Hindlimb muscle (tissue), 1 donor: ENCODE measurements around the gene RNF213. TPM values are rescaled to one million over a fixed set of nuclear protein-coding genes. Genes with fewer than 3 reads are reported as not detected.
"Not testable (repeated sequence)": the region's sequence is repeated elsewhere in the genome, so short reads cannot be mapped to it uniquely, and the experiment has no call there.

Source experiments
- DNase-seq: peaks from one replicate; pipeline ENCODE4 v3.0.0-alpha.2; 2013
- polyA plus RNA-seq: library from polyadenylated mRNA; unstranded; fragments of 120-200 nt; gene quantifications from one replicate; pipeline ENCODE4 v1.2.1, GENCODE V29; 2013; ENCODE audit not compliant: insufficient read length

RNF213 gene
- polyA plus RNA-seq, 1 donor: 40.0 TPM

DNA sequence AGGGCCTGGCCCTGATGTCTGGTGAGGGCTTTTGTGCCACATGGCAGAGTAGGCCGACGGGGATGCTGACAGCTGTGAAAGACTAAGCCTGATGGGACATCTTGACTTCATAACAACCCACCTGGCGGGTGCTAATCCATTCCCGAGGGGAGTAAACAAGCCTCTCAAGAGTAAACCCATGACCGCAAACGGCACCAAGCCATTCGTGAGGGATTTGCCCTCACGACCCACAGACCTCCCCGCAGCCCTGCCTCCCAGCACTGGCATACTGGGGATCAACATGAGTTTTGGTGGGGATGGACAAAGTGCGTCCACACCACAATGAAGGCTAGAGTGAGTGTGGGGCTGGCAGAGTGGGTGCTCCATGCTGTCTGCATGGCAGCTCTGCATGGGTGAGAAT lies 11.7 kb downstream of the RNF213 start:
- DNase-seq: no peak

- DNase-seq: no peak
Measured at GRCh38 chr17:80274331-80274730, 13.7 kb downstream of the RNF213 start.

DNA sequence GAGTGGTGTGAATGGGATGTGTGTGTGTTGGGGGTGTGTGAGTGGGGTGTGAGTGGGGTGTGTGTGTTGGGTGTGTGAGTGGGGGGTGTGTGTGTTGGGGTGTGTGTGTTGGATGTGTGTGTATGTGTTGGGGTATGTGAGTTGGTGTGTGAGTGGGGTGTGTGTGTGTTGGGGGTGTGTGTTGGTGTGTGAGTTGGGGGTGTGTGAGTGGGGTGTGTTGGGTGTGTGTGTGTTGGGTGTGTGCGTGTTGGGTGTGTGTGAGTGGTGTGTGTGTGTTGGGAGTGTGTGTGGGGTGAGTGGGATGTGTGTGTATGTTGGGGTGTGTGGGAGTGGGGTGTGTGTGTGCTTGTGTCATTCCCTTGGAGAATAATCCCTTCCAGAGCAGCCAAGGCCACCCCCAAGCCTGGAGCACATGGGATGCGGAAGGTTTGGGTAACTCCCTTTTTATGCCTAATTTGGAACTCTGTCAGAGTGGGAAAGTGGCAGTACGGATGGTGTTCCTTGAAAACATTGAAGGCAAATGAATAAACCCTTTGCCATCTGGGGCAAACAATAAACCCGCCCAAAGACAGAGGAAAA lies 14.3 kb downstream of the RNF213 start:
- DNase-seq: no peak

DNA sequence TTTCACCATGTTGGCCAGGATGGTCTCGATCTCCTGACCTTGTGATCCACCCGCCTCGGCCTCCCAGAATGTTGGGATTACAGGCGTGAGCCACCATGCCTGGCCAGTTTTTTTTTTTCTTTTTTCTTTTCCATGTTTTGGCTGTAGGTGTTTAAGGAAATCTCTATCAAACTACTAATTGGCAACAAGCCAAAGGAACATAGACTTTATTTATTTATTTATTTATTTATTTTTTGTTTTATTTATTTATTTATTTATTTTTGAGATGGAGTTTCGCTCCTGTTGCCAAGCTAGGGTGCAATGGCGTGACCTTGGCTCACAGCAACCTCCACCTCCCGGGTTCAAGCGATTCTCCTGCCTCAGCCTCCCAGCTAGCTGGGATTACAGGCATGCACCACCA lies 15.2 kb downstream of the RNF213 start:
- not testable (repeated sequence) for DNase-seq

DNA sequence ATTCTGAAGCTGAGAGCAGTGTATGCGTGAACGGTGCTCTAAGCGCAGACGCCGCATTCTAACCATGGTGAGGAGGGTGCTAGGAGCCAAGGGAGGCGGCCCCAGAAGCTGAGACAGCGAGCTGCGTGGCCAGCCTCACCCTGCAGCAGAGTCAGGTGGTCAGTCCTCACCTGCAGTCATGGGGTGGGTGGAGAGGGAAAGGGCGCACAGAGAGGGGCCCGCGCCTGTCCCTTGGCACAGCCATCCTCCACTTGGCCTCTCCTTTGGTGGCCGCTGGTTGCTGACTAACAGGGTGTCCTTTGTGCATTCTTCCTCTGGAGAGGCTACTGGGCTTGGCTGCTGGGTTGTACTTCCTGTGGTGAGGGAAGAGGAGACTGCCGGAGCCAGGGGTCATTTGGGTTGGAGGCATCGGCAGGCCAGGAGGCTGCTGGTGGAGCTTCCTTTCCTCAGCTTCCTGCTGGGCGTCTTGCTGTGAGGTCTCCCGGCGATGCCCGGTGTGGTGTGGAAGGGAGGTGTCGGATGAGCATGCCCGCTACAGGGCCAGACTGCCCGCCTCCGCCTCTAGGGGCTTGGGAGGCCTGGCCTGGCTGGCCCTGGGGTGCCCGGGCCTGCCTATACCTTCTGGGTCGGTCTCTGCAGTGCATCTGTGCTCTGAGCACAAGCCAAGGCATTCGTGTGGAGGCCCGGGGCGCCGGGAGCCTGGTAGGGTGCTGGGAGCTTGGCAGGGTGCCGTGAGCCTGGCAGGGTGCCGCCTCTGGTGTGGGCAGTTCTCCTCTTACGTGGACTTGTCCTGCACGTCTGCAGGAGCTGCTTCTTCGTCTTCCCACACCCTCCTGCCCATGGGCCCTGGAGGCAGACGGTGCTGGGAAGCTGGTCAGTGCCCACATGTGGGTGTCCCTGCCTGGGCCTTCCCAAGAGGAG lies 17.4 kb downstream of the RNF213 start:
- no peak for DNase-seq

- DNase-seq: no peak
Measured at GRCh38 chr17:80279895-80280294, 19.2 kb downstream of the RNF213 start.

- no peak for DNase-seq
Measured at GRCh38 chr17:80281516-80281915, 20.9 kb downstream of the RNF213 start.

DNA sequence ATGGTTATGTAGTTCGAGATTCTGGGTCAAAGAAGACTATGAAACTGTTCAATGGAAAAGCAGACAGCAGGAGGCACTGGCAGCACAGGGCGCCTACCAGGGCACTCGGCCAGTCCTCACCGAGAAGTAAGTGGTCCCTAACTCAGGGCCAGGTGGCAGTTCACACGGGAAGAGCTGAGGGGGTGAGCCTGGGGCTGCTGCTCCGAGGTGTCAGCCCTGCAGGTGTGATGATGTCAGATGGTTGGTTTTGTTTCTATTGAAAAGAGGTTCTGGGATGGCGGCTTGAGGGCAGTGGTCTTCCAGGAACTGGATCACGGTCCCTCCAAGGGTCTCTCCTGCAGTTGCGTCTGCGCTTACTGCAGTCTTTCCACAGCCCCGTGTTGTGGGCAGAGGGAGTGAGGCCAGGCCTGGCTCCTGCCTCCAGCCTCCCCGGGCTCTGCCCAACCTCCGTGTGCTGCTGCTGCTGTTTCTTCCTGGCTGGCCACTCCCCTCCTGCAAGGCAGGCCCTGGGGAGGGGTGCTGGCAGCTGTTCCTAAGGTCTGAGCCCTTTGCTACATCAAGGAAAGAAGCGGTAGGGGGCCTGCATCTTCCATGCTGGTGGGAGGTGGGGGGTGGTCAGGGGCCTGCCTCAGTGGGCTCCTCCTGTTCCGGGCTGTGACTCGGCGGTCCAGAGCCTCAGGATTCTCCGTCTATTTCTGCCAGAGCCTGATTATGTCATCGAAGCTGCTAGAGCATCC lies 22.6 kb downstream of the RNF213 start:
- DNase-seq: no peak

GRCh38 chr17:80284631-80285030 lies 24.0 kb downstream of the RNF213 start:
- DNase-seq: no peak

DNA sequence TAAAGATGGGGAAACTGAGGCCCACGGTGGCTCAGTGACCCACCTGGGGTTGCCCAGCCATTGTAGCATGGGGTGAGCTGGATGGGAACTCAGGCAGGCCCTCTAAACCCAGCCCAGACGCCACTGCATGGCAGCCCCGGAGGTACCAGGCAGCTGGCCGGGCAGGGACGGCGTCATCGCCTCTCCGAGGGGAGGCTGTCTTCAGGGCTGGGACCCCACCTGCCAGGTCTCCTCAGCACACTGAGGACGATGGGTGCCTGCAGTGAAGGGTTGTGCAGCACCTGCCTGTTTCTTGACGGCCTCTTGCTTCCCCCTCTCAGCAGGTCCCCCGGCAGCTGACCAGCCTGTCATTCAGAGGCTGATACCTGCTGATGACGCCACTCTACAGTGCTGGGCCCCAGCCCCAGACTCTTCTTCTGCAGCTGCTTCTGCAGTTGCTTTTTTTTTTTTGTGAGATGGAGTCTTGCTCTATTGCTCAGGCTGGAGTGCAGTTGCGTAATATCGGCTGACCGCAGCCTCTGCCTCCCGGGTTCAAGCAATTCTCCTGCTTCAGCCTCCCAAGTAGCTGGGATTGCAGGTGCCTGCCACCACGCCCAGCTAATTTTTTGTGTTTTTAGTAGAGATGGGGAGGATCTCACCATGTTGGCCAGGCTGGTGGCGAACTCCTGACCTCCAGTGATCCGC lies 24.7 kb downstream of the RNF213 start:
- DNase-seq: no peak

DNA sequence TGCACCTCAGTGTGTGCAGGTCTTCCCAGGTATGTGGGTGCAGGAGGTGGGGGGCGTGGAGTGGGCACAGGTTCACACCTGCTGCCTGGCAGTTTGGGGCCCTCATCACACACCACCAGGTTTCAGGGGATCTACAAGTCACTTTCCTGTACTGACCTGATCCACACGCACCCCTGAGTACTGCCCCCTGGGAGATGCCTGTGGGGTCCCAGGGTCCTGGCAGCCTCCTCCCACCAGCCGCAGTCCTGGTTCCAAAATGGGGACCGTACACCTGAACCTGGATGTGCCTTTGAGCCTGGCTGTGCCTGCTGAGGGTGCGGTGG lies 25.9 kb downstream of the RNF213 start:
- DNase-seq: no peak

- DNase-seq: no peak
Measured at GRCh38 chr17:80287038-80287437, 26.4 kb downstream of the RNF213 start.

- no peak for DNase-seq
Measured at GRCh38 chr17:80287806-80288567, 27.3 kb downstream of the RNF213 start.

GRCh38 chr17:80289616-80290015 lies 29.0 kb downstream of the RNF213 start:
- DNase-seq: no peak

GRCh38 chr17:80290156-80290555 lies 29.5 kb downstream of the RNF213 start:
- no peak for DNase-seq

DNA sequence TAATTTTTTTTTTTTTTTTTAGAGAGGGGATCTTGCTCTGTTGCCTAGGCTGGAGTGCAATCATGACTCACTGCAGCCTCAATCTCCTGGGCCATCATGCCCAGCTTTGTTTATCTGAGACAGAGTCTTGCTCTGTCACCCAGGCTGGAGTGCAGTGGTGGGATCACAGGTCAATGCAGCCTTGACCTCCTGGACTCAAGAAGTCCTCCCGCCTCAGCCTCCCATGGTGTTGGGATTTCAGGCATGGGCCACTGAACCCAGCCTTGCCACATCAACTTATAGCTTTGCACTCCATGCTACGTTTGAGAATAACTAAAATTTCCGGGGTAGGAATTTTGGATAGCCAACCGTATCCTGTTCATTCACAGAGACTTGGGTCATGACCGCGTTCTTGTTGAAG lies 30.6 kb downstream of the RNF213 start:
- DNase-seq: no peak

DNA sequence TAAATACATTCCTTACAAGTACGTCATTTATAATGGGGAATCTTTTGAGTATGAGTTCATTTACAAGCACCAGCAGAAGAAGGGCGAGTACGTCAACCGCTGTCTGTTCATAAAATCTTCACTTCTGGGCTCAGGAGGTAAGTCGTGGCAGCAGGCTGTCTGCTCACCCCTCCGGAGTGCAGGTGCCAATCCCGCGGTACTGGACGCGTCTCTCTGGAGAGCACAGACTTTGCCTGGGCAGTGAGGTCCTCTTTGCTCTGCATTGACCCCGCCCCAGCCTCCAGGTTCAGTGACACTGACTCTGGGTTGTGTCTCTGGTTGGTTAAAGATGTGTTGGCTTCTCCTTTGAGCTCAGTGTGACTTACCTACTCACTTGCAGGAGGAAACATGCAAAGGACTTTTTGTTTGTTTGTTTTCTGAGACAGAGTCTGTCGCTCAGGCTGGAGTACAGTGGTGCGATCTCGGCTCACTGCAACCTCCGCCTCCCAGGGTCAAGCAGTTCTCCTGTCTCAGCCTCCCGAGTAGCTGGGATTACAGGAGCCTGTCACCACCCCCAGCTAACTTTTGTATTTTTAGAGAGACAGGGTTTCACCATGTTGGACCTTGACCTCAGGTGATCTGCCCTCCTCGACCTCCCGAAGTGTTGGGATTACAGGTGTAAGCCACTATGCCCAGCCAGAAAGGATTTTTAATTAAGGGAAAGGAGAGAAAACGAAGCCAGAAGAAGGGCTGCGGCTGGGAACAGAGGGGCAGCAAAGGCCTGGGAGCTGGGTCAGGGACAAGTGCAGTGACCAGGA lies 31.2 kb downstream of the RNF213 start:
- DNase-seq: no peak

DNA sequence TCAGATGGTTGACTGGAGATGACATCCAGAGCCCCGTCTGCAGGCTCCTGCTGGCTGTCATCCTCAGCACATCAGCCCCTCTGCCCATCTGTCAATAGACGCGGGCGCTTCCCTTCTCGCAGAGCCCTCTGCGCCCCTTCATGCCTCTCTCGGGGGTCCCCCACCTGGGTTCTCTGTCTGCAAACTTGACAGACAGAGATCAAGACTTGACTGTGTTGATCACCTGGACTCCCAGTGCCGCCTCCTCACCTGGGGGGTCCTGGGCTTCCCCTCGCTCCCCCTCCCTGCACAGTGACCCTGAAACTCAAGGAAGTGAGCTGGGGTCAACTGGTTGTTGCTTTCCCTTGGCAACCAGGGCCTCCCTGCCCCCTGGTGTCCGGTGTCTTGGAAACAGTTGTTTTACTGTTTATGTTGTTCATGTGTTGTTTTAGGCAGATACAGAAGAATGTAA lies 31.9 kb downstream of the RNF213 start:
- no peak for DNase-seq

DNA sequence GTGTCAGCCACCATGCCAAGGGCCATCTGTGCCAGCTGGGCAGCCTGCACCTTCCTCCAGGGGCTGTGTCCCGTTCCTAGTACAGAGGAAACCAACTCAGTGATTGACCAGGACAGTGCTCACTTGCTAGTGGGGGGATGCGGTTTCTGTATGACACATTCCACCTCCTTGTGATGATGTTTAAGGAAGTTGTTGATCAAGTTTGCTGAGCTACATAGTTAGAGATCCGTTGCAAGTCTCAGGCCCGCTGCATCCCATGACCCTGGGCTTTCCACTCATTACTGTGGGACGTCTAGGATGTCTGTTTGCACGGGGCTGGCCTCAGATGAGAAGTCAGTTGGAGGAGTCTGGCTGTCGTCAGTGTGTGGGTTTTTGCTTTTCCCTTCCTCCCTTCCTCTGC lies 33.6 kb downstream of the RNF213 start:
- peak; percentile 27 for DNase-seq

DNA sequence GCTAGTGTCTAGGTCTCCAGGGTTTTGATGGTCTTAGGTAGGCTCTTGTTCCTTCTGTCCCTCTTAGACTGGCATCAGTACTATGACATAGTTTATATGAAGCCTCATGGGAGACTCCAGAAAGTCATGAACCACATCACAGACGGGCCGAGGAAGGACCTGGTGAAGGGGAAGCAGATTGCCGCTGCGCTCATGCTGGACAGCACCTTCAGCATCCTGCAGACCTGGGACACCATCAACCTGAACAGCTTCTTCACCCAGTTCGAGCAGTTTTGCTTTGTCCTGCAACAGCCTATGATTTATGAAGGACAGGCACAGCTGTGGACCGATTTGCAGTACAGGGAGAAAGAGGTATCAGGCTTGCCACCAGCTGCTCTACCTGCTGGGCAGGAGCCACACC lies 34.0 kb downstream of the RNF213 start:
- DNase-seq: no peak

DNA sequence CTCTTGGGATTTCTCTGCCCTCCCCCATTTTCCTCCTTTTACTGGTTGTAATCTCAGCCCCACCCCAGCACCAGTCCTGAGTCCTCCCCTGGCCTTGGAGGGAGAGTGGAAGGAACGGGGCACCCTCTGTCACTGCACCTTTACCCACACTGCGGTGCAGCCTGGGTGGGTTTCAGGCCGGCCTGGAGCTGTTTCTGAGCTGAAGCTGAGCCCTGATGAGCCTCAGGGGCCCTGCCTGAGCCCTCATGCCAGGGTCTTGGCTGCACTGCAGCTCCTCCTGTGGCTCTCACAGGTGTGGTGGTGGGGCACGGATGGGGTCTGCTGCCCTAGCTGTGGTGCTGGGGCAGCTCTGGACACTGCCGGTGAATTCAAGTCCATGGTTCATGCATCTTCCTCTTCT lies 34.5 kb downstream of the RNF213 start:
- DNase-seq: no peak
